ENCODE measurements around the gene DLGAP1. TPM values are rescaled to one million over a fixed set of nuclear protein-coding genes. Genes with fewer than 3 reads are reported as not detected.

DLGAP1 gene
- total RNA-seq, 2 experiments from 2014 or later: 0.31 to 0.36 TPM

DNA sequence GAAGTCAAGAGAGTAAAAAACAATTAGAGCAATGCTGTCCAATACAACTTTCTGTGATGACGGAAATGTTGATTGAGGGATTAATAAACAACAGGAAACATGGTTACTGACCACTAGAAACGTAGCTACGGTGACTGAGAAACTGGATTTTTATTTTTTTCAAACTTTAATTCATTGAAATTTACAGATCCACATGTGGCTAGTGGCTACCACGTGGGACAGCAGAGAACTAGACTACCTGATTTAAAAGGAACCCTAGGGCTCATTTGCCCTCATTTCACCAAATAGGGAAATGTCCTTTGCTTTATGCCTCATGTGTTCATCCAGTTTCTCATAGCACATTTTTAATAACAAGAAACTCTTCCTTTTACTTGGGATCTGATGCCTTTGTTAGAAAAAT lies 592.1 kb downstream of the DLGAP1 start:
- no peaks in the 10 kb centered on the region for H3K4me1 ChIP-seq (ENCODE audit: insufficient read depth, low read length)
- H3K27me3 ChIP-seq (ENCODE audit: control insufficient read depth in 1 of 2, insufficient read depth in 2 of 2, low read length in 2 of 2): no peaks in the 10 kb centered on the region
- H3K36me3 ChIP-seq (ENCODE audit: insufficient read depth, low read length): no peaks in the 10 kb centered on the region
- ChIA-PET POLR2A (no interaction called here), CTCF (no interaction called here)
- peaks cover 18% of the 10 kb centered on the region for H3K27me3 Mint-ChIP-seq
- ATAC-seq (ENCODE audit: poor library complexity): no peak
- no peak overlapping the region for H3K27ac Mint-ChIP-seq
- H3K4me3 ChIP-seq (ENCODE audit: low read length): no peak overlapping the region
- TF ChIP-seq, protein P1, sequence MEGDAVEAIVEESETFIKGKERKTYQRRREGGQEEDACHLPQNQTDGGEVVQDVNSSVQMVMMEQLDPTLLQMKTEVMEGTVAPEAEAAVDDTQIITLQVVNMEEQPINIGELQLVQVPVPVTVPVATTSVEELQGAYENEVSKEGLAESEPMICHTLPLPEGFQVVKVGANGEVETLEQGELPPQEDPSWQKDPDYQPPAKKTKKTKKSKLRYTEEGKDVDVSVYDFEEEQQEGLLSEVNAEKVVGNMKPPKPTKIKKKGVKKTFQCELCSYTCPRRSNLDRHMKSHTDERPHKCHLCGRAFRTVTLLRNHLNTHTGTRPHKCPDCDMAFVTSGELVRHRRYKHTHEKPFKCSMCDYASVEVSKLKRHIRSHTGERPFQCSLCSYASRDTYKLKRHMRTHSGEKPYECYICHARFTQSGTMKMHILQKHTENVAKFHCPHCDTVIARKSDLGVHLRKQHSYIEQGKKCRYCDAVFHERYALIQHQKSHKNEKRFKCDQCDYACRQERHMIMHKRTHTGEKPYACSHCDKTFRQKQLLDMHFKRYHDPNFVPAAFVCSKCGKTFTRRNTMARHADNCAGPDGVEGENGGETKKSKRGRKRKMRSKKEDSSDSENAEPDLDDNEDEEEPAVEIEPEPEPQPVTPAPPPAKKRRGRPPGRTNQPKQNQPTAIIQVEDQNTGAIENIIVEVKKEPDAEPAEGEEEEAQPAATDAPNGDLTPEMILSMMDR (IDR thresholded peaks at IDR 0.05): no peak
- H3K4me3 Mint-ChIP-seq: no peak overlapping the region
- H3K9me3 ChIP-seq (ENCODE audit: control insufficient read depth in 1 of 2, insufficient read depth in 1 of 2, low read length in 2 of 2): no peaks in the 10 kb centered on the region
- no peak for DNase-seq
- intact Hi-C loops (cut with DNase I, micrococcal nuclease): no loop called here
- H3K9me3 Mint-ChIP-seq: no peaks in the 10 kb centered on the region
- H3K4me1 Mint-ChIP-seq (ENCODE audit: low read depth): no peaks in the 10 kb centered on the region
- no peaks in the 10 kb centered on the region for H3K36me3 Mint-ChIP-seq (ENCODE audit: low read depth)
- H3K27ac ChIP-seq (ENCODE audit: low read depth in 1 of 2, low read length in 2 of 2): no peak overlapping the region

- no peak for ATAC-seq (ENCODE audit: poor library complexity)
- Histone ChIP-seq H3K27me3 (ENCODE audit: control insufficient read depth in 1 of 2, insufficient read depth in 2 of 2, low read length in 2 of 2) (no peaks in the 10 kb centered on the region), H3K36me3 (ENCODE audit: insufficient read depth, low read length) (no peaks in the 10 kb centered on the region), H3K9me3 (ENCODE audit: control insufficient read depth in 1 of 2, insufficient read depth in 1 of 2, low read length in 2 of 2) (no peaks in the 10 kb centered on the region), H3K4me3 (ENCODE audit: low read length) (no peak overlapping the region), H3K4me1 (ENCODE audit: insufficient read depth, low read length) (no peaks in the 10 kb centered on the region), H3K27ac (ENCODE audit: low read depth in 1 of 2, low read length in 2 of 2) (no peak overlapping the region)
- Mint-ChIP-seq H3K36me3 (ENCODE audit: low read depth) (no peaks in the 10 kb centered on the region), H3K9me3 (no peaks in the 10 kb centered on the region), H3K4me3 (no peak overlapping the region), H3K27me3 (peaks cover 14% of the 10 kb centered on the region), H3K27ac (no peak overlapping the region), H3K4me1 (ENCODE audit: low read depth) (no peaks in the 10 kb centered on the region)
- intact Hi-C loops (cut with DNase I, micrococcal nuclease): no loop called here
- CTCF ChIA-PET: no interaction called here
- DNase-seq: no peak
- TF ChIP-seq, protein P1 (IDR thresholded peaks at IDR 0.05): no peak
- POLR2A ChIA-PET: no interaction called here
Observed at GRCh38 chr18:3861495-3861894, 593.6 kb downstream of the DLGAP1 start.

- TF ChIP-seq, protein P1 (IDR thresholded peaks at IDR 0.05): no peak
- H3K4me1 Mint-ChIP-seq (ENCODE audit: low read depth): no peaks in the 10 kb centered on the region
- CTCF ChIA-PET: no interaction called here
- POLR2A ChIA-PET: no interaction called here
- Histone ChIP-seq H3K27me3 (ENCODE audit: control insufficient read depth in 1 of 2, insufficient read depth in 2 of 2, low read length in 2 of 2) (no peaks in the 10 kb centered on the region), H3K36me3 (ENCODE audit: insufficient read depth, low read length) (no peaks in the 10 kb centered on the region), H3K4me3 (ENCODE audit: low read length) (no peak overlapping the region), H3K27ac (ENCODE audit: low read depth in 1 of 2, low read length in 2 of 2) (no peak overlapping the region), H3K4me1 (ENCODE audit: insufficient read depth, low read length) (no peaks in the 10 kb centered on the region), H3K9me3 (ENCODE audit: control insufficient read depth in 1 of 2, insufficient read depth in 1 of 2, low read length in 2 of 2) (no peaks in the 10 kb centered on the region)
- H3K36me3 Mint-ChIP-seq (ENCODE audit: low read depth): no peaks in the 10 kb centered on the region
- DNase-seq (no peak), ATAC-seq (ENCODE audit: poor library complexity) (no peak)
- no peak overlapping the region for H3K27ac Mint-ChIP-seq
- intact Hi-C loops (cut with DNase I, micrococcal nuclease): no loop called here
- H3K4me3 Mint-ChIP-seq: no peak overlapping the region
- peaks cover 4% of the 10 kb centered on the region for H3K27me3 Mint-ChIP-seq
- no peaks in the 10 kb centered on the region for H3K9me3 Mint-ChIP-seq
Observed at GRCh38 chr18:3857544-3857943, 597.6 kb downstream of the DLGAP1 start.

All from CD4-positive, alpha-beta T cell (primary cell).